ENCODE results near the gene UCN.
"Not testable (repeated sequence)": the region's sequence is repeated elsewhere in the genome, so short reads cannot be mapped to it uniquely, and the experiment has no call there.

UCN gene, protein sequence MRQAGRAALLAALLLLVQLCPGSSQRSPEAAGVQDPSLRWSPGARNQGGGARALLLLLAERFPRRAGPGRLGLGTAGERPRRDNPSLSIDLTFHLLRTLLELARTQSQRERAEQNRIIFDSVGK

DNA sequence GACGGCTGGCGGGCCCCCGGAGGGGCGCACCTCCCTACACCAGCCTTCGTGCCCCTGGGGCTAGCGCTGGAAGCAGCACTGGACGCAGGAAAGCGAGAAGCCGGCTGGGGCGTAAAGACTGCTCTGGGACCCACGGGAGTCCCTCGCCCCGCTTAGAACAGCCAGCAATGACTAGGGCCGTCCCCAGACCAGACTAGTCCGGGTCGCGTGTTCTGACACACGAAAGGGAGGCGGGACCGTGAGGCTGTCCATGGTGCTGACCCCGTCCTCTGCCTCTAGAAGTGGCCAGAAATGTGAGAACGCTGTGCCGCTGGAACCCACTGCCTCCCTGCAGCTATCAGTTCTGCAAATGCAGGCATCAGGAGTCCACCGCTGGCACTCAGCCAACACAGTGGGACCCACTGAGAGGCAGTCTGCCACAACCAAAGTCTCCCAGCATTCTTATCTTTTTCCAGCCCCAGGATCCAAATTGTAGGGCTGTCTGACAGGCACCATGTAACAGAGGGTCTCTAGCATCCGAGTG is at the start of gene UCN:
Gene UCN, minus strand, starts transcription at position 87 of the 523 bp plus-strand sequence. CDS start 550 bp downstream, outside the sequence.
- H3K4me3 Mint-ChIP-seq: no peak within 1 kb of the TSS
- no peak within 1 kb of the TSS for H3K27ac Mint-ChIP-seq
- CTCF ChIA-PET: no interaction called here
- DNase-seq: peak; percentile 28
- H3K9me3 Mint-ChIP-seq: no peaks in the 10 kb centered on the region
- peaks cover 10% of the 10 kb centered on the region for H3K36me3 Mint-ChIP-seq
- peaks cover 5% of the 10 kb centered on the region for H3K4me1 Mint-ChIP-seq
- peaks cover 46% of the 10 kb centered on the region for H3K27me3 Mint-ChIP-seq

- peaks cover 13% of the 10 kb centered on the region for H3K36me3 Mint-ChIP-seq
- H3K4me1 Mint-ChIP-seq: peaks cover 57% of the 10 kb centered on the region
Measured at GRCh38 chr2:27356382-27357181, 48.3 kb upstream of the UCN start, which contains the start of gene GTF3C2. TSS of gene GTF3C2 (minus strand) at chr2:27356764. CDS start at chr2:27343554, 13,210 bp downstream.

GRCh38 chr2:27356056-27356381 is 47.8 kb upstream of the UCN start:
- CTCF ChIA-PET: no interaction called here
- no peak for DNase-seq
- Mint-ChIP-seq H3K27me3 (peaks cover 5% of the 10 kb centered on the region), H3K27ac (peak overlapping the region; percentile 97), H3K4me3 (peak overlapping the region; percentile 95), H3K36me3 (peaks cover 12% of the 10 kb centered on the region), H3K9me3 (no peaks in the 10 kb centered on the region), H3K4me1 (peaks cover 60% of the 10 kb centered on the region)

More at GRCh38 chr2:27356382-27357181, 48.3 kb upstream of the UCN start, which contains the start of gene GTF3C2:
- DNase-seq: peak; percentile 96
- Mint-ChIP-seq H3K27ac (peak within 1 kb of the TSS; percentile 97), H3K9me3 (no peaks in the 10 kb centered on the region), H3K4me3 (peak within 1 kb of the TSS; percentile 95), H3K27me3 (peaks cover 5% of the 10 kb centered on the region)
- CTCF ChIA-PET: interaction anchor here (1.0 kb wide), 1 partner anchor 10 kb away, joined by 3 read pairs; no protein-coding TSS in a partner anchor

GRCh38 chr2:27354597-27354927 is 46.3 kb upstream of the UCN start:
- H3K27me3 Mint-ChIP-seq: peaks cover 5% of the 10 kb centered on the region
- H3K9me3 Mint-ChIP-seq: no peaks in the 10 kb centered on the region
- no peak for DNase-seq
- H3K4me1 Mint-ChIP-seq: peaks cover 60% of the 10 kb centered on the region
- H3K27ac Mint-ChIP-seq: no peak overlapping the region
- H3K4me3 Mint-ChIP-seq: peak overlapping the region; percentile 95
- CTCF ChIA-PET: interaction anchor here (0.5 kb wide), 1 partner anchor 326 kb away, joined by 3 read pairs; no protein-coding TSS in a partner anchor
- peaks cover 17% of the 10 kb centered on the region for H3K36me3 Mint-ChIP-seq

- Mint-ChIP-seq H3K9me3 (no peaks in the 10 kb centered on the region), H3K27ac (peak overlapping the region; percentile 45), H3K4me1 (peaks cover 60% of the 10 kb centered on the region), H3K4me3 (peak overlapping the region; percentile 40), H3K27me3 (peaks cover 5% of the 10 kb centered on the region), H3K36me3 (peaks cover 18% of the 10 kb centered on the region)
- DNase-seq: no peak
- CTCF ChIA-PET: interaction anchor here (0.5 to 1.6 kb wide), 3 partner anchors 15 to 327 kb away, joined by 3 to 5 read pairs (median 4); no protein-coding TSS in a partner anchor
Measured at GRCh38 chr2:27353762-27354596, 45.7 kb upstream of the UCN start.

GRCh38 chr2:27353386-27353761 is 45.1 kb upstream of the UCN start:
- peaks cover 17% of the 10 kb centered on the region for H3K36me3 Mint-ChIP-seq
- peaks cover 56% of the 10 kb centered on the region for H3K4me1 Mint-ChIP-seq
- CTCF ChIA-PET: interaction anchor here (0.8 to 1.6 kb wide), 2 partner anchors 16 to 51 kb away, joined by 4 to 5 read pairs; no protein-coding TSS in a partner anchor
- not testable (repeated sequence) for DNase-seq, H3K27me3 Mint-ChIP-seq, H3K9me3 Mint-ChIP-seq, H3K27ac Mint-ChIP-seq, H3K4me3 Mint-ChIP-seq

GRCh38 chr2:27351802-27352598 is 43.8 kb upstream of the UCN start:
- H3K4me1 Mint-ChIP-seq: peaks cover 45% of the 10 kb centered on the region
- H3K4me3 Mint-ChIP-seq: no peak overlapping the region

GRCh38 chr2:27350106-27350693 is 42.0 kb upstream of the UCN start:
- peaks cover 21% of the 10 kb centered on the region for H3K36me3 Mint-ChIP-seq
- no peak for DNase-seq
- no peaks in the 10 kb centered on the region for H3K9me3 Mint-ChIP-seq
- peaks cover 33% of the 10 kb centered on the region for H3K4me1 Mint-ChIP-seq
- H3K4me3 Mint-ChIP-seq: no peak overlapping the region
- H3K27me3 Mint-ChIP-seq: no peaks in the 10 kb centered on the region
- no peak overlapping the region for H3K27ac Mint-ChIP-seq
- CTCF ChIA-PET: interaction anchor here (0.9 to 1.6 kb wide), 3 partner anchors 81 to 333 kb away, joined by 3 to 4 read pairs (median 3); partner anchors contain the start of genes CCDC121 and GPN1

More at GRCh38 chr2:27351802-27352598, 43.8 kb upstream of the UCN start:
- DNase-seq: no peak
- CTCF ChIA-PET: interaction anchor here (1.2 to 1.6 kb wide), 3 partner anchors 32 to 330 kb away, joined by 3 to 5 read pairs (median 4); no protein-coding TSS in a partner anchor
- Mint-ChIP-seq H3K9me3 (no peaks in the 10 kb centered on the region), H3K27me3 (peaks cover 5% of the 10 kb centered on the region), H3K27ac (peak overlapping the region; percentile 1), H3K36me3 (peaks cover 25% of the 10 kb centered on the region)

DNA sequence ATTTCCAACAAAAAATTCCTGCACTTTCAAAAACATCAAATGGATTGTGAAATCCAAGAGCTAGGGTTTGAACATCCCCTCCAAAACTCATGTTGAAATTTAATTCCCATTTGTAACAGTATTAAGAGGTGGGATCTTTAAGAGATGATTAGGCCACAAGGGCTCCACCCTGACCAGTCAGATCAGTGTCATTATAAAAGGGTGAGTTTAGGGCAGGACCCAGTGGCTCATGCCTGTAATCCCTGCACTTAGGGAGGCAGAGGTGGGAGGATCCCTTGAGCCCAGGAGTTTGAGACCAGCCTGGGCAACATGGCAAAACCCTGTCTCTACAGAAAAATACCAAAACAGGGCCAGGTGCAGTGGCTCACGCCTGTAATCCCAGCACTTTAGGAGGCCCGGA is 39.4 kb upstream of the UCN start:
- no peak overlapping the region for H3K27ac Mint-ChIP-seq
- H3K36me3 Mint-ChIP-seq: peaks cover 22% of the 10 kb centered on the region
- DNase-seq: no peak
- H3K4me1 Mint-ChIP-seq: peaks cover 14% of the 10 kb centered on the region
- no peaks in the 10 kb centered on the region for H3K9me3 Mint-ChIP-seq
- no peak overlapping the region for H3K4me3 Mint-ChIP-seq
- CTCF ChIA-PET: interaction anchor here (1.1 kb wide), 2 partner anchors 22 to 85 kb away, joined by 3 read pairs; partner anchors contain the start of gene SLC30A3
- H3K27me3 Mint-ChIP-seq: no peaks in the 10 kb centered on the region

GRCh38 chr2:27336173-27336572 is 27.9 kb upstream of the UCN start:
- H3K4me1 Mint-ChIP-seq: no peaks in the 10 kb centered on the region
- CTCF ChIA-PET: no interaction called here
- H3K9me3 Mint-ChIP-seq: no peaks in the 10 kb centered on the region
- no peaks in the 10 kb centered on the region for H3K27me3 Mint-ChIP-seq
- no peak overlapping the region for H3K27ac Mint-ChIP-seq
- H3K4me3 Mint-ChIP-seq: no peak overlapping the region
- H3K36me3 Mint-ChIP-seq: peaks cover 37% of the 10 kb centered on the region
- no peak for DNase-seq

GRCh38 chr2:27335311-27335710 is 27.1 kb upstream of the UCN start:
- Mint-ChIP-seq H3K27ac (no peak overlapping the region), H3K27me3 (no peaks in the 10 kb centered on the region), H3K4me1 (no peaks in the 10 kb centered on the region), H3K4me3 (no peak overlapping the region), H3K36me3 (peaks cover 38% of the 10 kb centered on the region), H3K9me3 (no peaks in the 10 kb centered on the region)
- DNase-seq: no peak
- CTCF ChIA-PET: interaction anchor here (1.2 kb wide), 1 partner anchor 32 kb away, joined by 4 read pairs; no protein-coding TSS in a partner anchor

GRCh38 chr2:27324720-27325119 is 16.5 kb upstream of the UCN start:
- Mint-ChIP-seq H3K9me3 (no peaks in the 10 kb centered on the region), H3K4me1 (peaks cover 23% of the 10 kb centered on the region), H3K36me3 (peaks cover 35% of the 10 kb centered on the region), H3K4me3 (no peak overlapping the region), H3K27ac (no peak overlapping the region), H3K27me3 (no peaks in the 10 kb centered on the region)
- CTCF ChIA-PET: interaction anchor here (1.9 kb wide), 1 partner anchor 45 kb away, joined by 5 read pairs; the partner anchor contains the start of genes EIF2B4 and SNX17
- DNase-seq: no peak
